Effector CD4-positive, alpha-beta T cell (primary cell): Measurements from ENCODE around the gene RBBP4.
"Not testable (repeated sequence)": the region's sequence is repeated elsewhere in the genome, so short reads cannot be mapped to it uniquely, and the experiment has no call there.

ENCODE experiments used
- DNase-seq: peaks from one replicate; pipeline ENCODE4 v3.0.0-alpha.2; 2020

The RBBP4 gene

GRCh38 chr1:32695098-32695904 is 44.3 kb downstream of the RBBP4 start:
- DNase-seq: no peak

GRCh38 chr1:32696041-32696440 is 45.0 kb downstream of the RBBP4 start:
- no peak for DNase-seq

- DNase-seq: not testable (repeated sequence)
These were observed 46.0 kb downstream of the RBBP4 start for GRCh38 chr1:32696996-32697395.

GRCh38 chr1:32701421-32701911 is 50.5 kb downstream of the RBBP4 start:
- DNase-seq: no peak

DNA sequence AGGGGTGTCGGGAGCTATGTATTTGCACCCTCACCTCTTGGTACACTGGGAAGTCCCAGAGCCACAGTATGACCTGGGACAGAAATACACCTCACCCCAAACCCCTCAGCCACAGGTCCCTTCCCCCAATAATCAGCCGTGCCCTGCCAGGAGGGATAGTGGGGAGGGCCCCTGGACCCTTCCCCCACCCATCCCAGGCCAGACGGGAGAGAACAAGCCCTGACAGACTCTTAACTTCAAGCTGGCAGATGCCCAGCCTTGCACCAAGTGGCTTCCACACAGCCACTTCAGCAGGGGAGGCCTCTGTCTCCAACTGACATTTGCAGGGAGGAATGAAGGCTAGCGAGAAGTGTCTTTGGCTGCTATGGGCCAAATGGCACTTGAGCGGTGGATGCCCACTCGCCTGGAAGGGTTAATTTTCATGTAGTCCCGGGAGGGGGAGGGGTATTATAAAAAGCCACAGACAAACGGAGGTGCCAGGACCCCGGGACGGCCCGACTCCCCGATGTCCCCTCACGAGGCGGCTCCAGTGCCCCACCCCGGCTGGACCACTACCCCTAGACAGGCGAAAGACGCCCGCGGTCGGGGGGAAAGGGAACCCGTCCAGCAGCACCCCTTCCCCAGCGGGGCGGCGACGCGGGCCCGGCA is 51.1 kb downstream of the RBBP4 start:
- DNase-seq: no peak

DNA sequence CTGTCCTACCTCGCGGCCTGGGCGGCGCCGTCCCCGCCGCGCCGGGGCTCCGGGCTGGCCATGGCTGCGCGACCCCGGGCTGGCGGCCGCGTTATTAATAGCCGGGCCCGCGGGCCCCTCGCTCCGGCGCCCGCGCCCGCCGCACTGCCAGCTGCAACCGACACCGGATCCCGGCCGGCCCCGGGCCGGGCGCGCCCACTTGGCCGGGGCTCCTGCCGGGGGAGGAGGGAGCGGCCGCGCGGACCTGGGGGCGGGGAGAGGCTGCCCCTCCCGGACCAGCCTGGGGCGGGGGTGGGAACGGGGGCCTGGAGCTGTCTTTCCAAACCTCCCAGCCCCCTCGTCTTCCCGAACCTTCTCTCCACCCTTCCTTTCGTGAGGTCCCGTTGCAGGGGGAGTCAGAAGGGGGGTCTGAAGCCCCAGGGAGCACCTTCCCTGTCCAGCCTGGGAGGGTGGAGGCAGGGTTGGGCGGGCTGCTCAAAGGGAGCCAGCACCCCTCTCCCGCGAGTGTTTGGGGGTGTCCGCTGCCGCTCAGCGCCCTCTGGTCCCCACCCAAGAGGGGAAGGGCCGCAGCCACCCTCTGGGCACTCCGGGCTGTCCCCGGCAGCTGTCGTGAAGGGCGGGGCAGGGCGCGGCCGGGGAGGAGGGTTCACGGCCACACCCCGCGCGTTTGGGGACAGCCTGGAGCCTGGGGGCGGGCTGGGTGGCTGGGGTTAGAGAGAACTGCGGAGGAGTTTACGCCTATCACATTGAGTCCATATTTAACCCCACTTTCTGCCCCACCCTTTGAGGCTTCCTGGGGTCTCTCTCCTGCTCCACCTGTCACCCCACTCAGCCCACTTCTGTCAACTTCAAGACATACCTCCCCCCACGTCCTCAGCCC is 51.8 kb downstream of the RBBP4 start, which contains the start of gene SYNC:
SYNC (minus strand) TSS at position 172 of the 880 bp plus-strand sequence; CDS start at position 62, 110 bp downstream.
- DNase-seq: no peak

GRCh38 chr1:32703479-32704291 is 52.7 kb downstream of the RBBP4 start:
- no peak for DNase-seq

- no peak for DNase-seq
These were observed 54.5 kb downstream of the RBBP4 start for GRCh38 chr1:32705516-32705915.

DNA sequence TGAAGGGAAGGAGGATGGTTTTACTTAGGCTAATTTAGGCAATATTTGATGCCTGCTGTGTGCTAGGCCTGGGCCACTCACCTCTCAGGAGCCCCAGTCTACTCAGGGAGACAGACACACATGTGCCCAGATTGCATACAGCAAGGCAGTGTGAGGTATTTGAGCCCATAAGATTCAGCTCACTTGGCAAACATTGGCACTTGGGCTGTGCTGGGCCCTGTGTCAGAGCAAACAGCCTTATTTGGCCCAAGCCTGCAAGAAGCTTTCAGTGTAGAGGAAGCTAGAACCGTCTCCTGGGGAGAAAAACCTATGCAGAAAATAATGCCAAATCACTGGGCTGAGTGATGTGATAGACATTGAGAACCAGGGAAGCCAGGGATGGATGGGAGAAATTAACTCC is 55.5 kb downstream of the RBBP4 start:
- no peak for DNase-seq

- DNase-seq: no peak
These were observed 58.1 kb downstream of the RBBP4 start for GRCh38 chr1:32709075-32709474.

DNA sequence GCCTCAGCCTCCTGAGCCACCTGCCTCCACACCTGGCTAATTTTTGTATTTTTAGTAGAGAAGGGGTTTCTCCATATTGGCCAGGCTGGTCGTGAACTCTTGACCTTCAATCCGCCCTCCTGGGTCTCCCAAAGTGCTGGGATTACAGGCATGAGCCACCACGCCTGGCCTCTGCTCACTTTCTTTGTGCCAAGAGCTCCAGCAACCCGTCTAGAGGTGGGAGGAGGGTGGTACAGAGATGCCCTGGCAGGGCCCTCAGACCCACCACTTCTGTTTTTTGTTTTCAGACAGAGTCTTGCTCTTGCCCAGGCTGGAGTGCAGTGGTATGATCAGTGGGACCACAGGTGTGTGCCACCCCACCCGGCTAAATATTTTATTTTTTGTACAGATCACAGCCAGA is 58.5 kb downstream of the RBBP4 start:
- no peak for DNase-seq

DNA sequence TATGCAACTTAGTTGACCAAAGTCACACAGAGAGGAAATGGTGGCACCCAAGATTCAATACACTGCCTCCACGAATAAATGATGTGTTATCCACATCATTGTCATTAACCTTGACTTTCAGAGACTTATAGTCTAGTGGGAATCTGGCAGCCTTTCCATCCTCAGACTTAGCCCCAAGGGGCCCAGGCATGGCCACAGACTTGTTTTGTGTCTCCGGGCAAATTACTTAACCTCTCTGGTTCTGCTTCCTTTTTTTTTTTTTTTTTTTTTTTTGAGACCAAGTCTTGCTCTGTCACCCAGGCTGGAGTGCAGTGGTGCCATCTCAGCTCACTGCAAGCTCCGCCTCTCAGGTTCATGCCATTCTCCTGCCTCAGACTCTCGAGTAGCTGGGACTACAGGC is 60.2 kb downstream of the RBBP4 start:
- DNase-seq: not testable (repeated sequence)

- no peak for DNase-seq
These were observed 62.1 kb downstream of the RBBP4 start for GRCh38 chr1:32713081-32713480.

DNA sequence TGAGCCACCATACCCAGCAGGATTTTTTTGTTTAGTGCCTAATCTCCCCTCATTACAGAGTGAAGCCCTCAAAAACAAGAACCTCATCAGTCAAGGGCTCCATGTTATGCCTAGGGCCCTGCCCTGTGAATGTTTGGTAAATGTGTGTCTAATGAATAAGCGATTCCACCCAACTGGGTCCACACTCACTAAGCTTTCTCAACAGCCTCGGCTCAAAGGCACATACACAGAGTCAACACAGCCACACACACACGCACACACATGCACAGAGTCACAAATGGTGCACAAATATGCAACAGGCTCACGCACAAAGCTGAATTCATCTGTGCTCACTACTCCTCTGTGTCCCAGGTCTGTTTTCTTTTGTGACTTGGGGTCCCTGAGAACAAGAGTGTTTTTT is 63.3 kb downstream of the RBBP4 start:
- no peak for DNase-seq

DNA sequence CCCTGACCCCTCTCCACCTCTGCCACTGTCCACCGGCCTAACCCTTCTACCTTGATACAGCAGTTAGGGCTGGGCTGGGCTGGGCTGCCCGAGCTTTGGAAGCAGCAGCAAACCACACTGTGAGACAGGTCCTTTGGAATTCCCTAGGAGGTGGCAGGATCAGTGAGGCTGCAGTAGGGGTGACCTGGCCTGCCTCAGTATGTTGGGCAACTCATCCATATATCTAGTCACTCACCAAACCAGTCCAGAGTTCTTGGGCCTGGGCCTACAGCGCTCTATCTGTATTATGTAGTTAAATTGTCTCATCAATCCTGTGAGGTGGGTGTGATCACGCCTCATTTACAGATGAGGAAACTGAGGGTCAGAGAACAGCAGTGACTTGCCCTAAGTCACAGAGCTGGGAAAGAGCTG is 64.9 kb downstream of the RBBP4 start:
- DNase-seq: no peak

- no peak for DNase-seq
These were observed 65.5 kb downstream of the RBBP4 start for GRCh38 chr1:32716312-32717148.

- DNase-seq: no peak
These were observed 66.5 kb downstream of the RBBP4 start for GRCh38 chr1:32717503-32717902.

DNA sequence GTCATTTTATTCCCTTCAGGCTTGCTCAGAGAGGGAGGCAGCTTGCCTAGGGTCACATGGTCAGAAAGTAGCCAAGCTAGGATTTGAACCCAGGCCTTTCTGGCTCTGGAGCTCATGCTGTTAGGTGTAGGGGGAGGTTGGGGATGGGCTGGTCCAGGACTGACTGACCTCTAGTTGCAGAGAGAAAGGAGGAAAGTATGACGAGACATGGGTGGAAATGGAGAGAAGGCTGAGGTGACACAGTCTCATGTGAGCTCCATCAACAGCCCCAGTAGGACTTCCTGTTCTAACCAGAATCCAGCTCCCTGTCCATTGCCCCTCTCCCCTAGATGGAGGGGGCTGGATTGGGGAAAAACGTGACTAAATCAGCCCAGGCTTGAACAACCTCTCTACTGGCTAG is 67.0 kb downstream of the RBBP4 start:
- DNase-seq: no peak

DNA sequence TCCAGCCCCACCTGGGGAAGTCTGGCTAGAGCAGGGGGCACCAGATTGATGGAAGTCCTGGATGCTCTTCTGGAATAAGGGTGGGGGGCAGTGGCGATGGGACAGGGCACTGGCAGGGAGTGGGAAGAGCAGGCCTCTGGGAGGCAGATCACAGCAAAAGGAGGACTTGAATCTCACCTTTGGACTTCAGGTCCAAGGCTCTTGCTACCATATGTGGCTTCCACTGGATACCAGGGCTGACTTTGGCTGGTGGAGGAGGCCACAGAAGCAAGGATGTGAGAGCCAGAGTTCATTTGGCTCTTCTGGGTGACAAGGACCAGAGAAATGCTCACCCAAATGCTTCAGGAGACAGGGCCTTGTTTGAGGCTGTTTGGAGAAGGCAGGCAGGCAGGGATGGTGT is 67.5 kb downstream of the RBBP4 start:
- no peak for DNase-seq

DNA sequence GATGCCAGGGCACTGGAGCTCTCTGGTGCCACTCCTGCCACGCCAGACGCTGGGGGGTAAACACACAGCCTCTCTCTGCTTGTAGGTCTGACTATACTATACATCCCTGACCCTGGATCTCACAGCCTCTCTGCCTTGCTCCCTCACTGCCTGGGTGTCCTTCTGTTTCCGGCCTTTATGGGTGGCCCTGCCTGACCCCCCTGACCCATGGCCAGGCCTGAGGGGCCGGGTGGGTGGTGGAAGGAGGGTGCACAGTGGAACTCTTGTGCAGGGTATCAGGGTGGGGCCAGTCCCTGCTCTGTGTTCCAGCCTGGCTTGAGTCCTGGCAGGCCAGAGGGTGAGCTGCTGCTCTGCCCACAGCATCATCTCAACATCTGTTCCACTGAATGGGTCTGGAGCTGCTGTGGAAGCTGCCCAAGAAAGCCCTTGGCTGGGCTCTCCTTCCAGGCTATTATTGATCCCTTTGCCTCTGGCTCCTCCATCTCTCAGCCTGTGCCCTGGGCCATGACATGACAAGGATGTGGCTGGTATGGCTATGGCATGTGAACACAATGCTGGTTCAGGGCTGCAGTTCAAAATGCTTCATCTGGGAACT is 68.8 kb downstream of the RBBP4 start:
- DNase-seq: no peak
